ENCODE data around the gene MYL4.
"Not testable (repeated sequence)": the region's sequence is repeated elsewhere in the genome, so short reads cannot be mapped to it uniquely, and the experiment has no call there.

MYL4 gene

GRCh38 chr17:47208744-47209488 is at the start of gene MYL4:
MYL4 (plus strand) TSS chr17:47209348; CDS start chr17:47209423, 75 bp downstream.
- DNase-seq (ENCODE audit: low spot score) = peak; percentile 64

DNA sequence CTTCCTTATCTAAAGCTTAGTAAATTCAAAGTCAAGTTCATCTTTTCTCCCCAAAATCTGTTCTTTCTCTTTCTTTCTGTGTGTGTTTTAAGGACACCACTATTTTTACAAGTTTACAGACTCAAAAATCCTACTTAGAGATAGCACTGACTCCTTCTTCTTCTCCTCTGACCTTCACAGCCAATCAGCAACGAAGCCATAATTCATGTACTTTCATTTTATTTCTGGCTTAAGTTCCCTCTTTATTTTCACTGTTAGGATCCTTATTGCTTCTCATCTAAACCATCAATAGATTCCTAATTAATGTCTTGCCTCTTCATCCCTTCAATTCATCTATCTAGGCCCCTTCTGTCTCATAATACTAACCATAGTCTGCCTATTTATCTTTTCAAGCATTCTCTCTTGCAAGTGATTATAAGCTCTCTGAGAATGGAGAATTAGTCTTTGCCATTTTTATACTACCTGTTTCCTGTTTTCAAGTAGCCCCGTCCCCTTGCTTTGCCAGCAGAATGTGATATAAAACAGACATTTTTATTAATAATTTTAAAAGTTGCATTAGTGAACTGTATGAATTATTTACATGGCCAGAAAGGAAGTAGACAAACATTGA is 47.0 kb upstream of the MYL4 start:
- DNase-seq (ENCODE audit: low spot score) = no peak

DNA sequence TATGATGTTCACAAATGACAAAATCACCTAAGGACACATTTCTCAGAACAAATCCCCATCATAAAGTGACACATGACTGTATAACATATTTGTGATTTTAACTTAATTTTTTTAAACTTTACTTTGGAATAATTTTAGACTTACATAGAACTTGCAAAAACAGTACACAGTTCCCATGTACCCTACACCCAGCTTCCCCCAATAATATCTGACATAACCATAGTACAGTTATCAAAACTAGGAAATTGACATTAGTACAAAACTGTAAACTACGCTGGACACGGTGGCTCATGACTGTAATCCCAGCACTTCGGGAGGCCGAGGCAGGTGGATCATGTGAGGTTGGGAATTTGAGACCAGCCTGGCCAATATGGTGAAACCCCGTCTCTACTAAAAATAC is 44.9 kb upstream of the MYL4 start:
- no peak for DNase-seq (ENCODE audit: low spot score)

GRCh38 chr17:47165137-47165536 is 44.0 kb upstream of the MYL4 start:
- DNase-seq (ENCODE audit: low spot score) = no peak

DNA sequence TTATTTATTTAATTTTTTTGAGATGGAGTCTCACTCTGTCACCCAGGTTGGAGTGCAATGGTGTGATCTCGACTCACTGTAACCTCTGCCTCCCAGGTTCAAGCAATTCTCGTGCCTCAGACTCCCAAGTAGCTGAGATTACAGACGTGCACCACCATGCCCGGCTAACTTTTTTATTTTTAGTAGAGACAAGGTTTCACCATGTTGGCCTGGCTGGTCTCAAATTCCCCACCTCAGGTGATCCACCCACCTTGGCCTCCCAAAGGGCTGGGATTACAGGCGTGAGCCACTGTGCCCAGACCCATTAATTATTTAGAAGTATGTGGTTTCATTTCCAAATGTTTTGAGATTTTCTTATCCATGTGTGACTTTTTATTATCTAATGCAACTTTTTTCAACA is 42.3 kb upstream of the MYL4 start:
- DNase-seq (ENCODE audit: low spot score) = not testable (repeated sequence)

DNA sequence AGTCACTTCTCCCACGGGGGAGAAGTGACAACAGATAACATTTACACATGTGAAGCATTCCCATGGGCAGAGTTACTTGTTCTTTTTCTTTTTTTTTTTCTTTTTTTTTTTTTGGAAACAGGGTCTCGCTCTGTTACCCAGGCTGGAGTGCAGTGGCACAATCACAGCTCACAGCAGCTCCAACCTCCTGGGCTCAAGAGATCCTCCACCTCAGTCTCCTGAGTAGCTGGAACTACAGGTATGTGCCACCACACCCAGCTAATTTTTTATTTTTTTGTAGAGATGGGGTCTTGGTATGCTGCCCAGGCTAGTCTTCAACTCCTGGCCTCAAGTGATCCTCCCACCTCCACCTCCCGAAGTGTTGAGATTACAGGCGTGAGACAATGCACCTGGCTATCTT is 40.3 kb upstream of the MYL4 start:
- not testable (repeated sequence) for DNase-seq (ENCODE audit: low spot score)

DNA sequence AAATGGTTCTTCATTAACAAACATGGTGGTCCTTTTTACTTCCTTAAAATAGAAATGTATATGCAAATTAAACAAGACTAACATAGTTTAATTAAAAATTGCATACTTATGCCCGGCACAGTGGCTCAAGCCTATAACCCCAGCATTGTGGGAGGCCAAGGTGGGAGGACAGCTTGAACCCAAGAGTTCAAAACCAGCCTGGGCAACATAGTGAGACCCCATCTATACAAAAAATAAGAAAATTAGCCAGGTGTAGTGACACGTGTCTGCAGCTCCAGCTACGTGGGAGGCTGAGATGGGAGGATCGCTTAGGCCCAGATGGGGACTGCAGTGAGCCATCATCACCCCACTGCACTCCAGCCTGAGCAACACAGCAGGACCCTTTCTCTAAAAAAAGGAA is 38.4 kb upstream of the MYL4 start:
- no peak for DNase-seq (ENCODE audit: low spot score)

GRCh38 chr17:47172696-47173565 is 36.2 kb upstream of the MYL4 start:
- DNase-seq (ENCODE audit: low spot score) = no peak

DNA sequence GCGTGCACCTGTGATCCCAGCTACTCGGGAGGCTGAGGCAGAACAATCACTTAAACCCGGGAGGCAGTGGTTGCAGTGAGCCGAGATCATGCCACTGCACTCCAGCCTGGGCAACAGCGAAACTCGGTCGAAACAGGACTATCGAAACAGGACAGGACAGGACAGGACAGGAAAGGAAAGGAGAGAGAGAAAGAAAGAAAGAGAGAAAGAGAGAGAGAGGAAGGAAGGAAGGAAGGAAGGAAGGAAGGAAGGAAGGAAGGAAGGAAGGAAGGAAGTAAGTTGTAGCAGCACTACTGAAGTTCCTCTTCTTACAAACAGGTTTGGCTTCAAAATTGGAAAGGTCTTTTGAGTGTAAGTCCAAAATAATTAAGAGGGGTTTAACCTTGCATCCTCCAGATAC is 34.3 kb upstream of the MYL4 start:
- DNase-seq (ENCODE audit: low spot score) = not testable (repeated sequence)

DNA sequence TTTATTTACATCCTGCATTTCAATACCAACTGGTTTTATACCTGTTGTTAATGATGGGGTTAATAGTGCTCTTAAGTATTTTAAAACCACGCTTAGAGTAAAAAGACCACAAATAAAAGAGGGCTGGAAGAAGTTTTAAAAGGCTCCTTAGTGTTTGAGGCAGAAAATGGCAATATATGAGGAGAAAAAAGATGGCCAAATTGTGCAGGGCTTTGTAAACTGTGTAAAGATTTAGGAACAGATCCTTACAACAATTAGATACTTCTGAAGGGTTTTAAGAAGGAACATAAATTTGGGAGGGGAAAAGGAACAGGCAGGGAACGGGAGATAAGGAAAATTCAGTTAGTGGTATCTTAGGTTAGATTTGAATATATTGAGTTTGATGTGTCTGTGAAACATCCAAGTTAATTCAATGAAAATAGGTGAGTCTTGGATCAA is 32.7 kb upstream of the MYL4 start:
- no peak for DNase-seq (ENCODE audit: low spot score)

GRCh38 chr17:47177261-47177660 is 31.9 kb upstream of the MYL4 start:
- no peak for DNase-seq (ENCODE audit: low spot score)

DNA sequence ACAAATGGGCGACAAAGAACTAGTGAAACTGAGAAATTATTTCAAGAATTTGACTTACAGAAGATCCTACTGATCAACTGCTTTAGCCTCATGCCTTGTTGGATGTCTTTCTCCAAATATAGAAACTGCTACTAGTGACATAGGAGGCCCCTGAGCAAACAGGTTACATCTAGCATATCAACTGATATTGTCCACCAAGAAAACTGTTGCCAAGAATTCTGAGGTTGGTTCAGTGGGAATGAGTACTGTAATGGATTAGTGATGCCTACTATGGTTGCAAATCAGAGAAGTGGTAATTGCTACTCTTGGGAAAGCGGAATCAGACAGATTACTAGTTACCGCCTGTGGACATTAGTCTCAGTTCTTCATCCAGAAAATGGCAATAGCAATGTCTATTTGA is 30.0 kb upstream of the MYL4 start:
- DNase-seq (ENCODE audit: low spot score) = no peak

DNA sequence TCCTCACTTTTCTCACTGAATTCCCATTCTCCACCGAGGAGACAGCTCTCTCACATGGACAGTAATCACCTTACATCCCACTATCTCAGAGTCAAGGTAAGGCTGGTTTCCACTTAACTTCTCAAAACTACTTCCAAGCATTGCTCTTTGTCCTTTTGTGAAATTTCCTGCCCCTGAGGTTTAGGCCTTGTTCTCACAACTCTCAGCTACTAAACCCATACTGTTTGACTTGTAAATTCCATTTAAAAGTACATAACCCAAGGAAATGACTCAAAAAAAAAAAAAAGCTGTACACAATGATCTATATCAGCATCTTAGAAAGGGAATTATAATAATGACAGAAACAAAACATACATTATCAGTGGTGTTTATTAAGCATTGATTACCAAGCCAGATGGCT is 28.8 kb upstream of the MYL4 start:
- no peak for DNase-seq (ENCODE audit: low spot score)

DNA sequence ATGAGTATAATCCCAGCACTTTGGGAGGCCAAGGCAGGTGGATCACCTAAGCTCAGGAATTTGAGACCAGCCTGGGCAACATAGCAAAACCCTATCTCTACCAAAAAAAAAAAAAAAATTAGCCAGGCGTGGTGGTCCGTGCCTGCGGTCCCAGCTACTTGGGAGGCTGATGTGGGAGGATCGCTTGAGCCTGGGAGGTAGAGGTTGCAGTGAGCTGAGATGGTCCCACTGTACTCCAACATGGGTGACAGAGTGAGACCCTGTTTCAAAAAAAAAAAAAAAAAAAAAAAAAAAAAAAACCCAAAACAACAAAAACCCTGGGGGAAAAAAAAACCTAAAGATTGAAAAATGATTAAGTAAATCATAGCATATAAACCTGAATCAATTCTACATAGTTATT is 28.2 kb upstream of the MYL4 start:
- DNase-seq (ENCODE audit: low spot score) = not testable (repeated sequence)

DNA sequence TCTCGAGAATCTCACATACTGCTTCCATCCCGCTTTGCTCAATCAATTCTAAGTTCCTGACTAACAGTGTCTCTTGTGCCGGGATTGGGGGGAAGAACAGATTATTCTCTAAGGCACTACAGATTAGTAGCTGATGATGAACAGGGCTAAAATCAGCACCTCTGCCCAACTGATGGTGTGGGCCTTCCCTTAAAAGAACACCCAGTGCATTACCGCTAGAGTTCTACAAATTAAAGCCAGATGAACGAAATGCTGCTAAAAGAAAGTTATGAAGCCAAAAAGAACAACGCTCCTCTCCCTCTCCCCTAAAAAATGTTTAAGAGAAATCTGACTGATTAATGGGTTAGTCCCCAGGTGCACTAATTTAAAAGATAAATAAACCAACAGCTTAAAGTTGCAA is 24.5 kb upstream of the MYL4 start:
- DNase-seq (ENCODE audit: low spot score) = no peak

DNA sequence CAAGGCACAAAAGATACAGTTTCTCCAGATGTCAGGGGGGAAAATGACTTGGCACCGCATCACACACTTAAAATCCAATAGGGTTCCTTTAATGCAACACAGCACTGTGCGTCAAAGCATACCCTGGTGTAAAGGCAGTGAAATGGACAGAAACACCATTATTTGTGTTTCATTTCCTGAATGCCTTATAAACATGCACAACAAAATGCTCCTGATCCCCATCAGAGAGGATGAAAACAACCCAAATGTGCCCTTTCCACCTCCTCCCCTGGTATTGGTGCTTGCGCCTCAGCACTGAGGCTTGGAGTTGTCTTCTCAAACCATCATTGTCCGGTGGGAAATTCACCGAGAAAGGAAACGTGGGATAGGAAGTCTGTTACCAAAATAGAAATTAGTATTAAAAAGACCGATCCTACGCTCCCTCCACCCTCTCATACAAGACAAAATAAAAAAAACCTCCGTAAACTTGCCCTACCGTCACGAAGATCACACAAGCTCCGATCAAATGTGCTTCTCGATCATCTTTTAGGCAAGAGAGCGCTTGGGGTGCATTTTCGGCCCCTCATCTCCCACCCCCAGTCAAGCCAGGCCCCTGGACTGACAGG is 20.8 kb upstream of the MYL4 start:
- DNase-seq (ENCODE audit: low spot score) = peak; percentile 77

GRCh38 chr17:47188876-47189731 is 20.0 kb upstream of the MYL4 start, which contains the start of gene CDC27:
CDC27 (minus strand) TSS chr17:47189295; CDS start chr17:47189172, 123 bp downstream.
- peak; percentile 100 for DNase-seq (ENCODE audit: low spot score)

- DNase-seq (ENCODE audit: low spot score) = no peak
Measured at GRCh38 chr17:47189732-47190237, 19.4 kb upstream of the MYL4 start.

GRCh38 chr17:47190243-47190642 is 18.9 kb upstream of the MYL4 start:
- peak; percentile 54 for DNase-seq (ENCODE audit: low spot score)

- DNase-seq (ENCODE audit: low spot score) = no peak
Measured at GRCh38 chr17:47190770-47191169, 18.4 kb upstream of the MYL4 start.

DNA sequence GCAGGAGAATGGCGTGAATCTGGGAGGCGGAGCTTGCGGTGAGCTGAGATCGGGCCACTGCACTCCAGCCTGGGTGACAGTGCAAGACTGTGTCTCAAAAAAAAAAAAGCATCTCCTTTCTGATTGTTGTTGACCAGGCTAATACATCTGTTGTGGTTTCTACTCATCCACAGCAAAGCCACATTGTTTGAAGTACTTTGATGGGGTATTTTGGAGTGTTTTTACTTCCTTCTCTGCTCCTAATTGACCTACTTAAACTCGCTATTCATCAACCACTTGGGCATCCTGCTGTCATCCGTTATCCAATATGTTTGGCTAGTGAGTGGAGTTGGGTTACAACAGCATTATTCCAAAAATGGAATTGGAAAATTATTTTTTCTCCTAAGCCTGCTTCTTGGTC is 16.6 kb upstream of the MYL4 start:
- DNase-seq (ENCODE audit: low spot score) = no peak
